ENCODE measurements around the gene RPS13.

RPS13 gene

DNA sequence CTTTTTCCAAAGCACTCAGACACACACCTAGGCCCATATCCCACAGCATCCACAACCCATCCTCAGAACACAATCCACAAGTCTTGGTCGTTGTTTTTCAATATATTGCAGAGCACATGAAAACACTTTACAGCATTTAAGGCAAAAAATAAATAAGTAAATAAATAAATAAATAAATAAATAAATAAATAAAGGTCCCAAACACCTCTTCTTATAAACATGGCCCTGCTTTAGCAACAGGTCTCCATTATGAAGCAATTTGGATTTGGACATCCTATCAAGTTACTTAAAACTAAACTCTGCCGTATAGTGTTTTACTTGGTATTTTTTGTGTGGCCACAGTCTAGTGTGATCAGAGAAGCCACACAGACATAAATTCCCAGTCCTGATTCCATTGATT, 52.5 kb downstream of the RPS13 start:
- H3K4me3 ChIP-seq (ENCODE audit: low read length), result no peak overlapping the region
- no peaks in the 10 kb centered on the region for H3K36me3 ChIP-seq (ENCODE audit: control insufficient read depth, insufficient read depth, low read length)

More for the DNA sequence above, 52.5 kb downstream of the RPS13 start:
- no peak overlapping the region for H3K9ac ChIP-seq (ENCODE audit: low read length)
- H3K9me3 ChIP-seq (ENCODE audit: control insufficient read depth, low read length), result no peaks in the 10 kb centered on the region
- no peaks in the 10 kb centered on the region for H3K27me3 ChIP-seq (ENCODE audit: control insufficient read depth, insufficient read depth, low read length)
- no peaks in the 10 kb centered on the region for H3K4me1 ChIP-seq (ENCODE audit: control insufficient read depth, insufficient read depth, low read length)

Data from mucosa of stomach (tissue), 1 donor.